GM12878 (cell line): ENCODE measurements around the gene P2RX6. TPM values are rescaled to one million over a fixed set of nuclear protein-coding genes. Genes with fewer than 3 reads are reported as not detected.
A peak's percentile ranks its signal among the peaks of the same experiment; 100 is the strongest.

Experiments
- ATAC-seq: fragments of 200-7000 bp; cut with Tn5 transposase; 3 replicates; pipeline ENCODE4 v1.9.1; 2020; ENCODE audit warnings: mild to moderate bottlenecking, moderate library complexity
- BruUV-seq: library from RNA; stranded (reverse); fragments of 400-500 nt; replicated peaks from 2 replicates; lab custom pipeline; 2021; lab: Mats Ljungman, UMichigan
- CTCF ChIA-PET: fragments of 300-600 bp; sonication (Branson Sonifier 250); formaldehyde crosslinking; extraction: SDS; loops from one replicate; lab custom pipeline; 2021; ENCODE audit warnings: inconsistent platforms; lab: Yijun Ruan, JAX
- POLR2A ChIA-PET: fragments of 350-600 bp; formaldehyde crosslinking; extraction: SDS; loops from one replicate; lab custom pipeline; 2021; ENCODE audit warnings: inconsistent platforms; lab: Charles Lee
- RAD21 ChIA-PET: fragments of 300-600 bp; sonication (Branson Sonifier 250); formaldehyde crosslinking; loops from one replicate; lab custom pipeline; 2023; ENCODE audit warnings: antibody characterized with exemption; ENCODE audit not compliant: unreplicated experiment; lab: Charles Lee
- SMC1A ChIA-PET: fragments of 300-600 bp; sonication (Branson Sonifier 250); formaldehyde crosslinking; loops from one replicate; lab custom pipeline; 2023; ENCODE audit not compliant: unreplicated experiment, uncharacterized antibody; lab: Charles Lee
- DNase-seq: peaks from one replicate; pipeline ENCODE4 v3.0.0-alpha.2; 2011; ENCODE audit warnings: low read depth, low spot score
- FAIRE-seq: peaks from 3 replicates; lab custom pipeline; 2011; peaks lifted over from hg19 to GRCh38; lab: Jason Lieb, UNC
- H2AFZ ChIP-seq: 2 replicates; pipeline ENCODE4 v1.6.0; 2011; ENCODE audit warnings: low read depth, low read length, control low read depth; ENCODE audit not compliant: control insufficient read depth
- H3K27ac ChIP-seq: 2 replicates; pipeline ENCODE4 v1.5.1; 2011; ENCODE audit warnings: control low read depth; ENCODE audit not compliant: control insufficient read depth, insufficient read depth
- H3K27me3 ChIP-seq, 2 experiments: replicated peaks in 1 of 2; 2 replicates each; pipeline versions ENCODE4 v1.6.0 to v1.6.1; 2011; ENCODE audit warnings: low read length in 1 of 2; ENCODE audit not compliant: control insufficient read depth in 2 of 2, insufficient read depth in 2 of 2
- H3K36me3 ChIP-seq, 2 experiments: 2 replicates each; pipeline ENCODE4 v1.5.1; 2011; ENCODE audit warnings: low read length in 1 of 2; ENCODE audit not compliant: control insufficient read depth in 2 of 2, insufficient read depth in 2 of 2
- H3K4me1 ChIP-seq: 2 replicates; pipeline ENCODE4 v1.6.1; 2011; ENCODE audit warnings: mild to moderate bottlenecking, low read length, moderate library complexity, mixed read lengths; ENCODE audit not compliant: control insufficient read depth, insufficient read depth
- H3K4me2 ChIP-seq: 2 replicates; pipeline ENCODE4 v1.6.0; 2011; ENCODE audit warnings: control low read depth; ENCODE audit not compliant: control insufficient read depth, insufficient read depth
- H3K4me3 ChIP-seq: fragments of 200-600 bp; sonication (generic); 2 replicates; pipeline ENCODE4 v1.5.1; 2016
- H3K79me2 ChIP-seq: 2 replicates; pipeline ENCODE4 v1.6.0; 2011; ENCODE audit warnings: low read length; ENCODE audit not compliant: control insufficient read depth, insufficient read depth
- H3K9ac ChIP-seq: 2 replicates; pipeline ENCODE4 v1.8.0; 2011; ENCODE audit warnings: low read length, control low read depth, mixed read lengths; ENCODE audit not compliant: control insufficient read depth, insufficient read depth
- H3K9me3 ChIP-seq: replicated peaks from 3 replicates; pipeline ENCODE4 v1.5.1; 2011; ENCODE audit warnings: mild to moderate bottlenecking, low read length; ENCODE audit not compliant: control insufficient read depth, insufficient read depth
- H4K20me1 ChIP-seq: 2 replicates; pipeline ENCODE4 v1.6.0; 2011; ENCODE audit not compliant: control insufficient read depth, insufficient read depth
- RUNX3 ChIP-seq: IDR thresholded peaks from 2 replicates; pipeline ENCODE4 v1.6.1; 2012; ENCODE audit warnings: low read length, inconsistent platforms
- SIX5 ChIP-seq: IDR thresholded peaks from 2 replicates; pipeline ENCODE4 v1.6.1; 2011; ENCODE audit warnings: mild to moderate bottlenecking, low read depth, low read length, moderate library complexity; ENCODE audit not compliant: severe bottlenecking
- SP1 ChIP-seq: IDR thresholded peaks from one replicate; pipeline ENCODE4 v1.6.1; 2011; ENCODE audit warnings: low read depth, low read length
- USF1 ChIP-seq: IDR thresholded peaks from 2 replicates; pipeline ENCODE4 v1.6.1; 2011; ENCODE audit warnings: borderline replicate concordance, low read depth, mild to moderate bottlenecking, moderate library complexity, mixed read lengths, low read length; ENCODE audit not compliant: insufficient read depth; ENCODE audit errors: extremely low read length
- ZNF592 ChIP-seq: fragments of 450-650 bp; IDR thresholded peaks from 2 replicates; pipeline ENCODE4 v1.6.1; 2017; ENCODE audit warnings: mild to moderate bottlenecking, moderate library complexity
- WGBS: methylation state at CpG from one replicate; pipeline ENCODE4 v1.1.6; 2016; ENCODE audit warnings: low lambda C conversion rate; ENCODE audit not compliant: insufficient replicate concordance, insufficient coverage; ENCODE audit errors: missing lambda C conversion rate; 5-methylcytosine and 5-hydroxymethylcytosine counted together
- in situ Hi-C: fragments of 300-500 bp; cut with MboI; formaldehyde crosslinking; loops from 9 replicates; pipeline ENCODE4 v1.14.3; 2018; ENCODE audit warnings: mixed read lengths
- intact Hi-C: fragments of 100-400 bp; cut with micrococcal nuclease; formaldehyde crosslinking; loops from one replicate; pipeline ENCODE4 v1.14.2; 2022; ENCODE audit not compliant: unreplicated experiment
- polyA plus RNA-seq, 11 experiments: library from polyadenylated mRNA; depleted of rRNA in 4 of 11; unstranded in 6 of 11; stranded (reverse) in 5 of 11; fragments of >200 nt; fragmentation: Nextera tagmentation in 4 of 11; fragmentation: Illumina TruSeq in 1 of 11; extraction: Ambion mirVana in 4 of 11; extraction: Trizol in 1 of 11; gene quantifications; 1 replicate in 1 of 11; 2 replicates in 10 of 11; pipeline versions ENCODE4 v1.2.1 to v1.2.3, GENCODE V29; 2011 to 2016; ENCODE audit warnings: inconsistent platforms in 2 of 11, missing spikeins in 2 of 11, low read depth in 1 of 11
- total RNA-seq, 4 experiments: library from RNA; depleted of rRNA in 3 of 4; stranded (reverse); fragments of >200 nt in 3 of 4; fragmentation: Illumina TruSeq in 1 of 4; extraction: Trizol in 1 of 4; gene quantifications; 2 replicates each; pipeline versions ENCODE4 v1.2.1 to v1.2.3, GENCODE V29; 2013 to 2021

P2RX6 gene
- total and polyA plus RNA-seq, 10 of the 15 experiments (the other 5 are each of a cell fraction or from before 2014, with no cell fraction given) = 0.03 to 0.21 (median 0.07) TPM; not detected in 5

GRCh38 chr22:21025266-21025665, 10.3 kb downstream of the P2RX6 start:
- in situ Hi-C loops (no loop called here), intact Hi-C loops (no loop called here)
- no peak overlapping the region for H3K4me3 ChIP-seq
- FAIRE-seq (no peak), DNase-seq (no peak), ATAC-seq (peak; percentile 43; the same call in 2 of the 3 replicates)
- peaks cover 7% of the 10 kb centered on the region for H3K4me1 ChIP-seq
- ChIA-PET POLR2A (no interaction called here), CTCF (no interaction called here), RAD21 (no interaction called here), SMC1A (no interaction called here)
- no peaks in the 10 kb centered on the region for H3K27me3 ChIP-seq
- H2AFZ ChIP-seq = peak overlapping the region; percentile 59
- no peak overlapping the region for H3K27ac ChIP-seq
- H3K9me3 ChIP-seq = no peaks in the 10 kb centered on the region
- no peak overlapping the region; the same call in 1 of the 2 replicates for H3K4me2 ChIP-seq
- 11% methylated on average over 8 of the region's 8 CpGs for WGBS
- BruUV-seq = no TSS peak
- H3K36me3 ChIP-seq = no peaks in the 10 kb centered on the region
- H3K79me2 ChIP-seq = no peaks in the 10 kb centered on the region
- 0 out of 2 replicates have a peak, but pooled peaks have one; percentile 29 for TF ChIP-seq RUNX3
- TF ChIP-seq ZNF592 = no peak
- TF ChIP-seq USF1 = peak; percentile 75
- no peak for TF ChIP-seq SIX5
- TF ChIP-seq SP1 = no peak
- H4K20me1 ChIP-seq = no peaks in the 10 kb centered on the region
- H3K9ac ChIP-seq = no peak overlapping the region
